ENCODE data around the gene SEMA4D. TPM values are rescaled to one million over a fixed set of nuclear protein-coding genes. Genes with fewer than 3 reads are reported as not detected.

SEMA4D gene, protein sequence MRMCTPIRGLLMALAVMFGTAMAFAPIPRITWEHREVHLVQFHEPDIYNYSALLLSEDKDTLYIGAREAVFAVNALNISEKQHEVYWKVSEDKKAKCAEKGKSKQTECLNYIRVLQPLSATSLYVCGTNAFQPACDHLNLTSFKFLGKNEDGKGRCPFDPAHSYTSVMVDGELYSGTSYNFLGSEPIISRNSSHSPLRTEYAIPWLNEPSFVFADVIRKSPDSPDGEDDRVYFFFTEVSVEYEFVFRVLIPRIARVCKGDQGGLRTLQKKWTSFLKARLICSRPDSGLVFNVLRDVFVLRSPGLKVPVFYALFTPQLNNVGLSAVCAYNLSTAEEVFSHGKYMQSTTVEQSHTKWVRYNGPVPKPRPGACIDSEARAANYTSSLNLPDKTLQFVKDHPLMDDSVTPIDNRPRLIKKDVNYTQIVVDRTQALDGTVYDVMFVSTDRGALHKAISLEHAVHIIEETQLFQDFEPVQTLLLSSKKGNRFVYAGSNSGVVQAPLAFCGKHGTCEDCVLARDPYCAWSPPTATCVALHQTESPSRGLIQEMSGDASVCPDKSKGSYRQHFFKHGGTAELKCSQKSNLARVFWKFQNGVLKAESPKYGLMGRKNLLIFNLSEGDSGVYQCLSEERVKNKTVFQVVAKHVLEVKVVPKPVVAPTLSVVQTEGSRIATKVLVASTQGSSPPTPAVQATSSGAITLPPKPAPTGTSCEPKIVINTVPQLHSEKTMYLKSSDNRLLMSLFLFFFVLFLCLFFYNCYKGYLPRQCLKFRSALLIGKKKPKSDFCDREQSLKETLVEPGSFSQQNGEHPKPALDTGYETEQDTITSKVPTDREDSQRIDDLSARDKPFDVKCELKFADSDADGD
- total RNA-seq = 10 to 100 TPM; 13.4 to 27.3 (median 24.8) TPM

DNA sequence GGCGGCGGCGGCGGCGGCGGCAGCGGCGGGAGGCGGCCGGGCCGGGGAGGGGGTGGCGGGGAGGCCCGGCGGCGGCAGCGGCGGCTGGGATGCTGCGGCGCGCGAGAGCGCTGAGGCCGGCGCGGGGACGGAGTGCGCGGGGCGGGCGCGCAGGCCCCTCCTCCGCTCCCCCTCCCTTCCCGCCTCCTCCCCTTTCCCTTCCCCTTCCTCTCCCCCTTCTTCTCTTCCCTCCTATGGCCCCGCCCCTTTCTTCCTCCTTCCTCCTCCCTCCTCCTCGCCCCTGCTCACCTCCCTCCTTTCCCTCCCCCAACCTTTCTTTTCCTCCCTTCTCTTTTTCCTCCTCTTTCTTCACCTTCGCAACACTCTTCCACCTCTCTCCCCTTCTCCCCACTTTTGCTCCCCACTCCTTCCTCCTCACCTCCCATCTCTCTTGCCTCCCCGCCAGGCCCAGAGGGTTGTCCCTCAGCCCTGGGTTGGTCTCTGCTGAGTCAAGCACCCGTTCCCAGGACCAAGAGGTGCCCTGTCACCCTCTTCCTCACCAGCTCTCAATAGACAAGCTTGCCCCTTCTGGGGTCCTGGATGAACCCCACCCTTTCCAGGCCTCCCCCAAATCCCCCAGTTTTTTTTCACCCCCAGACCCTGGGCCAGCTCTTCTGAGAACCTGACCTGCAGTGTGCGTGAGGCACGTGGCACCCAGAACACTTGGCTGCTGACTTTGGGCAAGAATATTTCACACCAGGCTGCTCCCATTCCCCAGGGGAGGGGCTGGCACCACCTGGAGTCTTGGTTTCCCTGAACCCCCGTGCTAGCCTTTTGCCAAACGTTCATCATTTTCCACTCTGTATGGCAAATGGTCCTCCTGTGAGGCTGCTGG is at the start of gene SEMA4D:
Gene SEMA4D (minus strand): TSS at position 136 of the 874 bp plus-strand sequence. CDS start 92,657 bp downstream, outside the sequence.
- peak within 1 kb of the TSS; percentile 55 to 95 (median 82) for H3K4me3 ChIP-seq
- DNase-seq (ENCODE audit: low spot score in 2 of 2) = peak; percentile 52 to 79
- H3K36me3 ChIP-seq = no peaks in the 10 kb centered on the region
- WGBS, 2 donors = 9 to 22% methylated on average over 18 to 42 of the region's 42 CpGs
- no peaks in the 10 kb centered on the region for H3K27me3 ChIP-seq
- peak within 1 kb of the TSS; percentile 50 to 91 (median 86) for H3K27ac ChIP-seq
- H3K4me1 ChIP-seq = peaks cover 0 to 47% (median 23%) of the 10 kb centered on the region in 4 donors
- H3K9me3 ChIP-seq = no peaks in the 10 kb centered on the region
- TF ChIP-seq POLR2A (IDR thresholded peaks at IDR 0.05) (peak in 1 of 2 donors; percentile 12), EP300 (IDR thresholded peaks at IDR 0.05) (no peak)
- TF ChIP-seq, protein P1, sequence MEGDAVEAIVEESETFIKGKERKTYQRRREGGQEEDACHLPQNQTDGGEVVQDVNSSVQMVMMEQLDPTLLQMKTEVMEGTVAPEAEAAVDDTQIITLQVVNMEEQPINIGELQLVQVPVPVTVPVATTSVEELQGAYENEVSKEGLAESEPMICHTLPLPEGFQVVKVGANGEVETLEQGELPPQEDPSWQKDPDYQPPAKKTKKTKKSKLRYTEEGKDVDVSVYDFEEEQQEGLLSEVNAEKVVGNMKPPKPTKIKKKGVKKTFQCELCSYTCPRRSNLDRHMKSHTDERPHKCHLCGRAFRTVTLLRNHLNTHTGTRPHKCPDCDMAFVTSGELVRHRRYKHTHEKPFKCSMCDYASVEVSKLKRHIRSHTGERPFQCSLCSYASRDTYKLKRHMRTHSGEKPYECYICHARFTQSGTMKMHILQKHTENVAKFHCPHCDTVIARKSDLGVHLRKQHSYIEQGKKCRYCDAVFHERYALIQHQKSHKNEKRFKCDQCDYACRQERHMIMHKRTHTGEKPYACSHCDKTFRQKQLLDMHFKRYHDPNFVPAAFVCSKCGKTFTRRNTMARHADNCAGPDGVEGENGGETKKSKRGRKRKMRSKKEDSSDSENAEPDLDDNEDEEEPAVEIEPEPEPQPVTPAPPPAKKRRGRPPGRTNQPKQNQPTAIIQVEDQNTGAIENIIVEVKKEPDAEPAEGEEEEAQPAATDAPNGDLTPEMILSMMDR (IDR thresholded peaks at IDR 0.05) = no peak

DNA sequence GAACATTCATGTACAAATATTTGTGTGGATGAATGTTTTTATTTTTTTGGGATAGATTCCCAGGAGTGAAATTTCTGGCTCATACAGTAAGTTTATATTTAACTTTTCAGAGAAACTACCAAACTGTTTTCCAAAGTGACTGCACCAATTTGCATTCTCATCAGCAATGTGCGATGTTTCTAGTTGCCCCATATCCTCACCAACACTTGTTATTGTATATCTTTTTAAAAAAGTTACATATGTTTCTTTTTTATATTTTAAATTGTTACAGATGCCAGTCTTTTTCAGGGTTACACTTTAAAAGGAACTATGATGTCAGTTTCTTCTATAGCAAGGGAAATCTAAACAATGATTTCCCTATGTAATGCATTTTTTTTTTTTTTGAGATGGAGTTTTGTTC is 49.1 kb upstream of the SEMA4D start:
- DNase-seq (ENCODE audit: low spot score in 2 of 2) = no peak
- 95 to 97% methylated on average over 1 of the region's 1 CpG for WGBS, 2 donors
- H3K9me3 ChIP-seq = peaks cover 0 to 21% (median 0%) of the 10 kb centered on the region in 4 donors
- H3K36me3 ChIP-seq = no peaks in the 10 kb centered on the region
- H3K27me3 ChIP-seq = no peaks in the 10 kb centered on the region
- no peak overlapping the region for H3K27ac ChIP-seq
- TF ChIP-seq, protein P1 (IDR thresholded peaks at IDR 0.05) = no peak
- TF ChIP-seq POLR2A (IDR thresholded peaks at IDR 0.05) (no peak), EP300 (IDR thresholded peaks at IDR 0.05) (no peak)
- no peak overlapping the region for H3K4me3 ChIP-seq
- H3K4me1 ChIP-seq = no peaks in the 10 kb centered on the region

DNA sequence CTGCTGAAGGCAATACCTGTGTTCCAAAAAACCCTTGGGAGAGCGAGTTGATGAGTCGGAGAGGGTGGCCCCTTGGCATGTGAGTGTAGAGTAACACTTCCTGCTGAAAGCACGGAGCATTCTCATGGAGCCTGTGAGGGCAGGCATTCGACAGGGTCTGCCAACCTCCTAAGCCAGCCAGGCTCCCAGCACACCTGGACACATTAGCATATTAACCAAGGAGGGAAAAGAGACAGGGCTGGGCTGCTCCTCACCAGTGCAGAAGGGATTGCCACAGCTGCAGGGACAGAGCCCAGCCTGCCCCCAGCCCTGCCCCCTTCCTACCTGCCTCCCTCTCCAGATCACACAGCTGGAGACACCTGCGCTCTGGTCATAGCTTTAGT is 46.4 kb upstream of the SEMA4D start:
- Histone ChIP-seq H3K27ac (no peak overlapping the region), H3K4me1 (no peaks in the 10 kb centered on the region), H3K27me3 (no peaks in the 10 kb centered on the region), H3K9me3 (peaks cover 0 to 21% (median 0%) of the 10 kb centered on the region in 4 donors), H3K36me3 (no peaks in the 10 kb centered on the region), H3K4me3 (no peak overlapping the region)
- TF ChIP-seq EP300 (IDR thresholded peaks at IDR 0.05) = no peak
- TF ChIP-seq POLR2A (IDR thresholded peaks at IDR 0.05) = no peak
- TF ChIP-seq, protein P1 (IDR thresholded peaks at IDR 0.05) = no peak
- DNase-seq (ENCODE audit: low spot score in 2 of 2) = no peak
- 76 to 87% methylated on average over 5 of the region's 5 CpGs for WGBS, 2 donors

DNA sequence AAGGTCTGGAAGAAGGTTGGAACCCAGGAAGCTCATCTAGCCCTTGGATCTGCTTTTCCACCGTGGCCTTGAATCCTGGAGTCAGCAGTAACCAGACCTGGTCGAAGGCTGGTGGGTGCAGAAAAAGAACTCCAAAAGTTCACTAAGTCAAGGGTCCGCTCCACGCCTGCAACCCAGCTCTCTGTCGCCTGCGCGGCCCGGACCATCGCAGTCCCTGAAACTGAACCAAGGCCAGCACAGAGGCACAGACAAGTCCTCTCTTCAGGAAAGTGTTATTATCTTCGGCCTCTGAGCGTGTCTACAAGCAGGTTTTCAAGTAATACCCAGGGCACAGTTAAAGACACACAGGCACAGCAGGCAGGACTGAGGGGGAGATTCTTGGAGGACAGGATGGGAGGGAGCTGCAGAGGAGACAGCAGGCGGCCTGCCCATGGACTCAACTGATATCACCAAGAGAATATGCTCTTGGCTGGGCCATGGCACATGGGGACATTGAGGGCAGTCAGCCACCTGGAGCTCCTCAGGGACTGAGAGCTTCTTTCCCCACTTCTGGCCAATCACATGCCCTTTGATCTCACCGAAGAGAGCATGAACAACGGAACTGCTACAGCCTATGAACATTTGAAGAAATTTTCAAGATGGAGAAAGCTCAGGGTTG is 45.8 kb upstream of the SEMA4D start:
- TF ChIP-seq EP300 (IDR thresholded peaks at IDR 0.05) (no peak), POLR2A (IDR thresholded peaks at IDR 0.05) (no peak)
- TF ChIP-seq, protein P1 (IDR thresholded peaks at IDR 0.05) = no peak
- peaks cover 0 to 21% (median 0%) of the 10 kb centered on the region in 4 donors for H3K9me3 ChIP-seq
- H3K27me3 ChIP-seq = no peaks in the 10 kb centered on the region
- WGBS, 2 donors = 91 to 93% methylated on average over 11 to 14 of the region's 14 CpGs
- no peak for DNase-seq (ENCODE audit: low spot score in 2 of 2)
- H3K4me3 ChIP-seq = no peak overlapping the region
- H3K4me1 ChIP-seq = no peaks in the 10 kb centered on the region
- no peaks in the 10 kb centered on the region for H3K36me3 ChIP-seq
- no peak overlapping the region for H3K27ac ChIP-seq
